ENCODE results near the gene YEATS2.

Gene YEATS2

GRCh38 chr3:183845608-183846288, 148.2 kb downstream of the YEATS2 start:
- peak overlapping the region; percentile 86 for H3K18ac ChIP-seq (ENCODE audit: low read length)
- H3K4me1 ChIP-seq (ENCODE audit: control insufficient read depth in 1 of 2, insufficient read depth in 2 of 2, low read length in 2 of 2) = peaks cover 6 to 8% of the 10 kb centered on the region in 2 experiments
- no peaks in the 10 kb centered on the region for H3K79me2 ChIP-seq (ENCODE audit: control insufficient read depth, insufficient read depth, low read length, poor library complexity)
- peak overlapping the region; percentile 83 for H2BK5ac ChIP-seq (ENCODE audit: low read depth, low read length, poor library complexity)
- H3K79me1 ChIP-seq (ENCODE audit: low read length) = peaks cover 5% of the 10 kb centered on the region
- peak overlapping the region; percentile 92 for H3K27ac ChIP-seq (ENCODE audit: low read depth, low read length)
- peak overlapping the region; percentile 83 for H2BK120ac ChIP-seq (ENCODE audit: insufficient read depth, low read length, poor library complexity)
- H3K27me3 ChIP-seq (ENCODE audit: insufficient read depth, low read length) = no peaks in the 10 kb centered on the region
- H3K36me3 ChIP-seq (ENCODE audit: control insufficient read depth in 1 of 2, insufficient read depth in 2 of 2, low read length in 2 of 2) = peaks cover 14 to 18% of the 10 kb centered on the region in 2 experiments
- H3K4ac ChIP-seq (ENCODE audit: low read depth, low read length) = no peak overlapping the region
- peak overlapping the region; percentile 78 for H4K91ac ChIP-seq (ENCODE audit: low read depth, low read length)
- H3K9me3 ChIP-seq (ENCODE audit: insufficient read depth, low read depth, low read length) = no peaks in the 10 kb centered on the region
- no peak overlapping the region for H3K9ac ChIP-seq (ENCODE audit: low read length)
- peak overlapping the region; percentile 91 for H2BK12ac ChIP-seq (ENCODE audit: low read length)
- no peak overlapping the region for H3K4me3 ChIP-seq (ENCODE audit: low read depth, low read length)
- H4K8ac ChIP-seq (ENCODE audit: low read depth, low read length) = peak overlapping the region; percentile 83
- no peak overlapping the region for H4K12ac ChIP-seq (ENCODE audit: low read depth, low read length)
- WGBS (ENCODE audit: extremely low coverage, insufficient coverage, insufficient read length) = no CpG with 5 or more reads among the region's 13 CpGs
- H3K14ac ChIP-seq (ENCODE audit: low read length) = peak overlapping the region; percentile 48
- H2AK5ac ChIP-seq (ENCODE audit: low read length) = no peak overlapping the region
- peak overlapping the region; percentile 27 for H3K4me2 ChIP-seq (ENCODE audit: low read length)
- no peak overlapping the region for H3K23ac ChIP-seq (ENCODE audit: low read length)
- DNase-seq = peak; percentile 51 to 87
- no peak overlapping the region for H2AFZ ChIP-seq (ENCODE audit: insufficient read depth, low read length, poor library complexity)

DNA sequence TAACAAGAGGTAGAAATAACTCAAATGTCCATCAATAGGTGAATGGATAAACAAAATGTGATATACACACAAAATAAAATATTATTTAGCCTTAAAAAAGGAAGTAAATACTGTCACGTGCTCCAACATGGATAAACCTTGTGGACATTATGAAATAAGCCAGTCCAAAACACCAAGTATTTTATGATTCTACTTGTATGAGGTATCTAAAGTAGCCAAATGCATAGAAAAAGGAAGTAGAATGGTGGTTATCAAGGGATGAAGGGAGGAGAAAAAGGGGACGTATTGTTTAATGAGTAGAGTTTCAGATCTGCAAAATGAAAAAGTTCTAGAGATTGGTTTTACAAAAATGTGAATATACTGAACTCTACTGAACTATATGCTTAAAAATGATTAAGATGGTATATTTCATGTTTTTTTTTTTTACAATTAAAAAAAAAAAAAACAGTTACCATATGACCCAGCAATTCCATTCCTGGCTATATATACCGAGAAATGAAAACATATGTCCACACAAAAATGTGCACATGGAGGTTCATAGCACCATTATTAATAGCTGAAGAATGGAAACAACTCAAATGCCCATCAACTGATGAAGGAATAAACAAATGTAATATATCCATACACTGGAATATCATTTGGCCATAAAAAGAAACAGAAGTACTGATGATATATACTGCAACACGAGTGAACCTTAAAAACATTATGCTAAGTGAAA, 156.9 kb downstream of the YEATS2 start:
- H3K23ac ChIP-seq (ENCODE audit: low read length) = no peak overlapping the region
- H3K4me1 ChIP-seq (ENCODE audit: control insufficient read depth in 1 of 2, insufficient read depth in 2 of 2, low read length in 2 of 2) = no peaks in the 10 kb centered on the region
- no peak overlapping the region for H2BK5ac ChIP-seq (ENCODE audit: low read depth, low read length, poor library complexity)
- H4K91ac ChIP-seq (ENCODE audit: low read depth, low read length) = no peak overlapping the region
- H3K9me3 ChIP-seq (ENCODE audit: insufficient read depth, low read depth, low read length) = no peaks in the 10 kb centered on the region
- H4K8ac ChIP-seq (ENCODE audit: low read depth, low read length) = no peak overlapping the region
- no peak overlapping the region for H3K4ac ChIP-seq (ENCODE audit: low read depth, low read length)
- no peak for DNase-seq
- H3K18ac ChIP-seq (ENCODE audit: low read length) = no peak overlapping the region
- H3K36me3 ChIP-seq (ENCODE audit: control insufficient read depth in 1 of 2, insufficient read depth in 2 of 2, low read length in 2 of 2) = peaks cover 10 to 16% of the 10 kb centered on the region in 2 experiments
- no peak overlapping the region for H3K9ac ChIP-seq (ENCODE audit: low read length)
- WGBS (ENCODE audit: extremely low coverage, insufficient coverage, insufficient read length) = 100% methylated on average over 1 of the region's 4 CpGs
- H3K79me2 ChIP-seq (ENCODE audit: control insufficient read depth, insufficient read depth, low read length, poor library complexity) = no peaks in the 10 kb centered on the region
- H2AFZ ChIP-seq (ENCODE audit: insufficient read depth, low read length, poor library complexity) = no peak overlapping the region
- H2AK5ac ChIP-seq (ENCODE audit: low read length) = no peak overlapping the region
- H3K27ac ChIP-seq (ENCODE audit: low read depth, low read length) = no peak overlapping the region
- no peak overlapping the region for H3K14ac ChIP-seq (ENCODE audit: low read length)
- no peak overlapping the region for H2BK120ac ChIP-seq (ENCODE audit: insufficient read depth, low read length, poor library complexity)
- H4K12ac ChIP-seq (ENCODE audit: low read depth, low read length) = no peak overlapping the region
- H2BK12ac ChIP-seq (ENCODE audit: low read length) = no peak overlapping the region
- H3K4me2 ChIP-seq (ENCODE audit: low read length) = no peak overlapping the region
- no peaks in the 10 kb centered on the region for H3K27me3 ChIP-seq (ENCODE audit: insufficient read depth, low read length)
- H3K79me1 ChIP-seq (ENCODE audit: low read length) = no peaks in the 10 kb centered on the region
- H3K4me3 ChIP-seq (ENCODE audit: low read depth, low read length) = no peak overlapping the region

- no peak overlapping the region for H3K4me3 ChIP-seq (ENCODE audit: low read depth, low read length)
- no peak overlapping the region for H2BK12ac ChIP-seq (ENCODE audit: low read length)
- H3K79me2 ChIP-seq (ENCODE audit: control insufficient read depth, insufficient read depth, low read length, poor library complexity) = no peaks in the 10 kb centered on the region
- WGBS (ENCODE audit: extremely low coverage, insufficient coverage, insufficient read length) = no CpG with 5 or more reads among the region's 3 CpGs
- H2BK120ac ChIP-seq (ENCODE audit: insufficient read depth, low read length, poor library complexity) = no peak overlapping the region
- no peak overlapping the region for H4K12ac ChIP-seq (ENCODE audit: low read depth, low read length)
- H3K14ac ChIP-seq (ENCODE audit: low read length) = no peak overlapping the region
- H3K36me3 ChIP-seq (ENCODE audit: control insufficient read depth in 1 of 2, insufficient read depth in 2 of 2, low read length in 2 of 2) = peaks cover 11 to 20% of the 10 kb centered on the region in 2 experiments
- no peak overlapping the region for H4K91ac ChIP-seq (ENCODE audit: low read depth, low read length)
- no peak overlapping the region for H3K23ac ChIP-seq (ENCODE audit: low read length)
- no peak overlapping the region for H2AK5ac ChIP-seq (ENCODE audit: low read length)
- H3K27ac ChIP-seq (ENCODE audit: low read depth, low read length) = no peak overlapping the region
- H3K18ac ChIP-seq (ENCODE audit: low read length) = no peak overlapping the region
- no peak overlapping the region for H3K9ac ChIP-seq (ENCODE audit: low read length)
- no peaks in the 10 kb centered on the region for H3K79me1 ChIP-seq (ENCODE audit: low read length)
- H3K4ac ChIP-seq (ENCODE audit: low read depth, low read length) = no peak overlapping the region
- H3K9me3 ChIP-seq (ENCODE audit: insufficient read depth, low read depth, low read length) = no peaks in the 10 kb centered on the region
- no peak overlapping the region for H4K8ac ChIP-seq (ENCODE audit: low read depth, low read length)
- no peak overlapping the region for H2BK5ac ChIP-seq (ENCODE audit: low read depth, low read length, poor library complexity)
- no peak overlapping the region for H2AFZ ChIP-seq (ENCODE audit: insufficient read depth, low read length, poor library complexity)
- H3K27me3 ChIP-seq (ENCODE audit: insufficient read depth, low read length) = no peaks in the 10 kb centered on the region
- no peak for DNase-seq
- no peak overlapping the region for H3K4me2 ChIP-seq (ENCODE audit: low read length)
- H3K4me1 ChIP-seq (ENCODE audit: control insufficient read depth in 1 of 2, insufficient read depth in 2 of 2, low read length in 2 of 2) = no peaks in the 10 kb centered on the region
Measured at GRCh38 chr3:183857863-183858262, 160.3 kb downstream of the YEATS2 start.
